Measurements from ENCODE around the gene NRIP3.

GRCh38 chr11:9008661-9009060 is 4.9 kb upstream of the NRIP3 start:
- no peak for TF ChIP-seq POLR2A (IDR thresholded peaks at IDR 0.05)
- TF ChIP-seq CTCF (IDR thresholded peaks at IDR 0.05): no peak

Data from Peyer's patch (tissue), 4 donors.